Measurements from ENCODE around the gene AMD1. TPM values are rescaled to one million over a fixed set of nuclear protein-coding genes. Genes with fewer than 3 reads are reported as not detected.
"Not testable (repeated sequence)": the region's sequence is repeated elsewhere in the genome, so short reads cannot be mapped to it uniquely, and the experiment has no call there.

AMD1 gene
- total and polyA plus RNA-seq, 9 of the 15 experiments (the other 6 are each of a cell fraction or from before 2014, with no cell fraction given): 60.0 to 151 (median 85.6) TPM

DNA sequence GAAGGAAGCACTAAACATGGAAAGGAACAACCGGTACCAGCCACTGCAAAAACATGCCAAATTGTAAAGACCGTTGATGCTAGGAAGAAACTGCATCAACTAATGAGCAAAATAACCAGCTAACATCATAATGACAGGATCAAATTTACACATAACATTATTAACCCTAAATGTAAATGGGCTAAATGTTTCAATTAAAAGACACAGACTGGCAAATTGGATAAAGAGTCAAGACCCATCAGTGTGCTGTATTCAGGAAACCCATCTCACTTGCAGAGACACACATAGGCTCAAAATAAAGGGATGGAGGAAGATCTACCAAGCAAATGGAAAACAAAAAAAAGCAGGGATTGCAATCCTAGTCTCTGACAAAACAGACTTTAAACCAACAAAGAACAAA lies 31.7 kb downstream of the AMD1 start:
- H3K4me2 ChIP-seq (ENCODE audit: insufficient read depth, low read length); H3K36me3 ChIP-seq (ENCODE audit: control insufficient read depth, insufficient read depth, low read length); POLR2A ChIA-PET; H2AFZ ChIP-seq (ENCODE audit: low read depth, low read length); H3K79me2 ChIP-seq (ENCODE audit: control insufficient read depth, insufficient read depth, low read length); H3K4me3 ChIP-seq; H3K9ac ChIP-seq (ENCODE audit: insufficient read depth in 1 of 2, low read depth in 2 of 2, low read length in 2 of 2); intact Hi-C loops (cut with micrococcal nuclease); in situ Hi-C loops (cut with MboI); DNase-seq (ENCODE audit: extremely low read depth in 1 of 4, low spot score in 3 of 4); H3K27ac ChIP-seq (ENCODE audit: extremely low read depth, low read depth, low read length); H4K20me1 ChIP-seq (replicated peaks; ENCODE audit: control insufficient read depth, insufficient read depth, low read length); ATAC-seq; H3K9me3 ChIP-seq (replicated peaks; ENCODE audit: control insufficient read depth, insufficient read depth, low read depth, low read length); CTCF ChIA-PET (ENCODE audit: low intra/inter-chr PET ratio); H3K27me3 ChIP-seq (ENCODE audit: control insufficient read depth in 2 of 2, insufficient read depth in 2 of 2, low read length in 2 of 2); H3K9me1 ChIP-seq (ENCODE audit: control insufficient read depth, insufficient read depth, low read length); H3K4me1 ChIP-seq (replicated peaks in 1 of 2; ENCODE audit: control insufficient read depth in 2 of 2, insufficient read depth in 2 of 2, low read length in 2 of 2); FAIRE-seq; BruUV-seq (replicated peaks): not testable (repeated sequence)
- WGBS (ENCODE audit: insufficient coverage, low coverage, missing lambda C conversion rate): no CpG with 5 or more reads among the region's 2 CpGs
- peak; percentile 92 for TF ChIP-seq ZNF507 (tag; conservative IDR thresholded peaks at IDR 0.05)

GRCh38 chr6:110930781-110931180 lies 56.2 kb downstream of the AMD1 start:
- DNase-seq (ENCODE audit: extremely low read depth in 1 of 4, low spot score in 3 of 4) (no peak), FAIRE-seq (no peak), ATAC-seq (no peak)
- Histone ChIP-seq H2AFZ (ENCODE audit: low read depth, low read length) (peak overlapping the region; percentile 43; the same call in 1 of the 2 replicates), H3K27me3 (ENCODE audit: control insufficient read depth in 2 of 2, insufficient read depth in 2 of 2, low read length in 2 of 2) (no peaks in the 10 kb centered on the region; a peak in 1 of 5 replicates), H3K9me1 (ENCODE audit: control insufficient read depth, insufficient read depth, low read length) (no peaks in the 10 kb centered on the region), H4K20me1 (replicated peaks; ENCODE audit: control insufficient read depth, insufficient read depth, low read length) (no peaks in the 10 kb centered on the region), H3K27ac (ENCODE audit: extremely low read depth, low read depth, low read length) (no peak overlapping the region), H3K4me3 (no peak overlapping the region), H3K4me1 (replicated peaks in 1 of 2; ENCODE audit: control insufficient read depth in 2 of 2, insufficient read depth in 2 of 2, low read length in 2 of 2) (peaks cover 0 to 5% of the 10 kb centered on the region in 2 experiments; a peak in 2 of 5 replicates), H3K9ac (ENCODE audit: insufficient read depth in 1 of 2, low read depth in 2 of 2, low read length in 2 of 2) (no peak overlapping the region), H3K4me2 (ENCODE audit: insufficient read depth, low read length) (no peak overlapping the region), H3K9me3 (replicated peaks; ENCODE audit: control insufficient read depth, insufficient read depth, low read depth, low read length) (no peaks in the 10 kb centered on the region), H3K79me2 (ENCODE audit: control insufficient read depth, insufficient read depth, low read length) (no peaks in the 10 kb centered on the region), H3K36me3 (ENCODE audit: control insufficient read depth, insufficient read depth, low read length) (no peaks in the 10 kb centered on the region)
- CTCF ChIA-PET (ENCODE audit: low intra/inter-chr PET ratio): no interaction called here
- POLR2A ChIA-PET: interaction anchor here (1.3 kb wide), 1 partner anchor 9 kb away, joined by 6 read pairs; no protein-coding TSS in a partner anchor
- in situ Hi-C loops (cut with MboI): no loop called here
- 25% methylated on average over 3 of the region's 3 CpGs for WGBS (ENCODE audit: insufficient coverage, low coverage, missing lambda C conversion rate)
- BruUV-seq (replicated peaks): no TSS peak
- intact Hi-C loops (cut with micrococcal nuclease): no loop called here
- TF ChIP-seq, protein P1, sequence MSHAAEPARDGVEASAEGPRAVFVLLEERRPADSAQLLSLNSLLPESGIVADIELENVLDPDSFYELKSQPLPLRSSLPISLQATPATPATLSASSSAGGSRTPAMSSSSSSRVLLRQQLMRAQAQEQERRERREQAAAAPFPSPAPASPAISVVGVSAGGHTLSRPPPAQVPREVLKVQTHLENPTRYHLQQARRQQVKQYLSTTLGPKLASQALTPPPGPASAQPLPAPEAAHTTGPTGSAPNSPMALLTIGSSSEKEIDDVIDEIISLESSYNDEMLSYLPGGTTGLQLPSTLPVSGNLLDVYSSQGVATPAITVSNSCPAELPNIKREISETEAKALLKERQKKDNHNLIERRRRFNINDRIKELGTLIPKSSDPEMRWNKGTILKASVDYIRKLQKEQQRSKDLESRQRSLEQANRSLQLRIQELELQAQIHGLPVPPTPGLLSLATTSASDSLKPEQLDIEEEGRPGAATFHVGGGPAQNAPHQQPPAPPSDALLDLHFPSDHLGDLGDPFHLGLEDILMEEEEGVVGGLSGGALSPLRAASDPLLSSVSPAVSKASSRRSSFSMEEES (CRISPR knock-in tag; IDR thresholded peaks at IDR 0.05): no peak
- 0 out of 2 replicates have a peak, but pooled peaks have one; percentile 18 for TF ChIP-seq SOX6 (IDR thresholded peaks at IDR 0.05)
